Measurements from ENCODE around the gene LDB2. TPM values are rescaled to one million over a fixed set of nuclear protein-coding genes. Genes with fewer than 3 reads are reported as not detected.

The LDB2 gene
- total and polyA plus RNA-seq, 2 experiments from 2014 or later, result 48.6 to 80.1 TPM

DNA sequence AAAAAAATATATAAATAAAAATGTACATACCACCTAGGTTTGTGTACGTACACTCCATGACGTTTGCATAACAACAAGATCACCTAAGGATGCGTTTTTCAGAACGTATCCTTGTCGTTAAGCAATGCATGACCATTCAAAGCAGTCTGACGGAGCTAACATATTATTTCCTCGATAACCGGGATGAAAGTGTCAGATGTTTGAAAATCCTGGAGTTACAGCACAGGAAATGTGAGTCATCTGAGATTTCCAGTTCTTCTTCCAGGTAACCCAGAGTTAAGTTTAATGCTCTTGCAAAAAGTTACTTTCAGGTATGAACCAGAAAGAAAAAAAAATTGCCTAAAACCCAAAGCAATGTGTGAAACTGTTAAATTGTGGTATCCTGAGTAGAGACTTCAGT, 107.9 kb downstream of the LDB2 start (continued):
- TF ChIP-seq CTCF (conservative IDR thresholded peaks at IDR 0.05; ENCODE audit: low read depth in 2 of 2), result no peak
- no peak for TF ChIP-seq EZH2 (IDR thresholded peaks at IDR 0.05; ENCODE audit: low read depth, unreplicated experiment)
- TF ChIP-seq STAT1 (IDR thresholded peaks at IDR 0.05; ENCODE audit: unreplicated experiment), result no peak
- TF ChIP-seq EZH2phosphoT487 (IDR thresholded peaks at IDR 0.05; ENCODE audit: unreplicated experiment), result no peak
- TF ChIP-seq NANOG (IDR thresholded peaks at IDR 0.05; ENCODE audit: borderline replicate concordance), result no peak
- no peak for TF ChIP-seq REST (IDR thresholded peaks at IDR 0.05; ENCODE audit: unreplicated experiment)
- no peak for TF ChIP-seq CREB1 (CRISPR knock-in tag; IDR thresholded peaks at IDR 0.05; ENCODE audit: low read depth)
- no peak for TF ChIP-seq ETS1 (IDR thresholded peaks at IDR 0.05)
- TF ChIP-seq POLR2AphosphoS5 (IDR thresholded peaks at IDR 0.05; ENCODE audit: low read depth), result no peak
- TF ChIP-seq ZNF331 (CRISPR knock-in tag; IDR thresholded peaks at IDR 0.05; ENCODE audit: low read depth), result no peak

DNA sequence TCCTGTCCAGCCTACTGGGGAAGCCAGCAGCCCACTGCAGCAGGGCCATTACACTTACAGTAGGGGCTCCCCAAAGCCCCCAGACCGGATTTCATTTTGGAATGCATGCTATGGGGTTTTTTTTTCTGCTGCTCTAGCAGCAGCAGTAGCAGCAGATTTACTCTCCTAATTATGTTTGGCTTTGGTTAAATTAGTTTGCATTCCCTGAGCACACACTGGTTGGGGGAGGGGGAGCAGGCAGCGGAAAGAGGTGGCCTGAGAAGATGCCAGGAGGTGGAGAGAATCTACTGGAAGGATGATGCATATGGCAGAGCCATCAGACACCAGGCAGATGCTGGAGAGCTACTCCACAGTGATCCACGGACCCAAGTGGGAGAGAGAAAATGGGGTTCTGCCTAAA, 109.6 kb downstream of the LDB2 start:
- no peak for ATAC-seq
- H3K4me1 Mint-ChIP-seq, result peaks cover 61% of the 10 kb centered on the region
- peaks cover 63% of the 10 kb centered on the region for H3K4me1 ChIP-seq (ENCODE audit: insufficient read depth)
- no peaks in the 10 kb centered on the region; the same call in 1 of the 2 replicates for H3K9me2 ChIP-seq (ENCODE audit: insufficient read depth)
- peak overlapping the region; percentile 34; the same call in 1 of the 2 replicates for H3K27ac Mint-ChIP-seq
- peaks cover 10% of the 10 kb centered on the region; the same call in 1 of the 2 replicates for H3K79me2 ChIP-seq (replicated peaks; ENCODE audit: insufficient read depth)
- peaks cover 5% of the 10 kb centered on the region for H3K27me3 Mint-ChIP-seq (ENCODE audit: insufficient read depth, low read depth, poor library complexity)
- peak overlapping the region; percentile 59 for H3K4me2 ChIP-seq
- no peaks in the 10 kb centered on the region; the same call in 2 of the 3 replicates for H3K36me3 Mint-ChIP-seq (ENCODE audit: low read depth)
- 0 out of 2 replicates have a peak, but pooled peaks cover 2% of the 10 kb centered on the region for H3K36me3 ChIP-seq (ENCODE audit: insufficient read depth)
- H3K27me3 ChIP-seq (ENCODE audit: insufficient read depth), result no peaks in the 10 kb centered on the region
- no peak overlapping the region for H3K4me3 ChIP-seq
- H2AFZ ChIP-seq, result no peak overlapping the region
- H3F3A ChIP-seq (replicated peaks; ENCODE audit: low read depth), result no peaks in the 10 kb centered on the region; the same call in 1 of the 2 replicates
- H4K20me1 ChIP-seq (replicated peaks; ENCODE audit: insufficient read depth), result no peaks in the 10 kb centered on the region
- no peak overlapping the region for H3K27ac ChIP-seq (ENCODE audit: low read depth)
- TF ChIP-seq ZNF331 (CRISPR knock-in tag; IDR thresholded peaks at IDR 0.05; ENCODE audit: low read depth) (no peak), STAT1 (IDR thresholded peaks at IDR 0.05; ENCODE audit: unreplicated experiment) (no peak), ZNF462 (CRISPR knock-in tag; IDR thresholded peaks at IDR 0.05) (peak; percentile 60; the same call in 1 of the 2 replicates)
- H3K9me3 Mint-ChIP-seq, result no peaks in the 10 kb centered on the region
- no peak overlapping the region for H3K4me3 Mint-ChIP-seq
- DNase-seq (ENCODE audit: low spot score), result no peak
